Skeletal muscle satellite cell (primary cell): Measurements from ENCODE around the gene PLPPR1.
"Not testable (repeated sequence)": the region's sequence is repeated elsewhere in the genome, so short reads cannot be mapped to it uniquely, and the experiment has no call there.

ENCODE experiments used
- H3K27me3 ChIP-seq: 2 replicates; pipeline ENCODE4 v1.7.0; 2013; ENCODE audit warnings: low read length; ENCODE audit not compliant: control insufficient read depth, insufficient read depth
- H3K36me3 ChIP-seq: 2 replicates; pipeline ENCODE4 v1.7.0; 2013; ENCODE audit warnings: mild to moderate bottlenecking, control low read depth, low read length; ENCODE audit not compliant: insufficient read depth
- H3K4me1 ChIP-seq: 2 replicates; pipeline ENCODE4 v1.7.0; 2013; ENCODE audit warnings: low read length; ENCODE audit not compliant: control insufficient read depth, insufficient read depth
- H3K4me2 ChIP-seq: 2 replicates; pipeline ENCODE4 v1.7.0; 2013; ENCODE audit warnings: mild to moderate bottlenecking, low read length
- H3K4me3 ChIP-seq: 2 replicates; pipeline ENCODE4 v1.7.0; 2013; ENCODE audit warnings: low read length
- H3K9ac ChIP-seq: 2 replicates; pipeline ENCODE4 v1.7.0; 2013; ENCODE audit warnings: mild to moderate bottlenecking, low read depth, low read length, moderate library complexity
- H3K9me3 ChIP-seq: replicated peaks from 2 replicates; pipeline ENCODE4 v1.7.0; 2013; ENCODE audit warnings: mild to moderate bottlenecking, control low read depth, low read length

The PLPPR1 gene

DNA sequence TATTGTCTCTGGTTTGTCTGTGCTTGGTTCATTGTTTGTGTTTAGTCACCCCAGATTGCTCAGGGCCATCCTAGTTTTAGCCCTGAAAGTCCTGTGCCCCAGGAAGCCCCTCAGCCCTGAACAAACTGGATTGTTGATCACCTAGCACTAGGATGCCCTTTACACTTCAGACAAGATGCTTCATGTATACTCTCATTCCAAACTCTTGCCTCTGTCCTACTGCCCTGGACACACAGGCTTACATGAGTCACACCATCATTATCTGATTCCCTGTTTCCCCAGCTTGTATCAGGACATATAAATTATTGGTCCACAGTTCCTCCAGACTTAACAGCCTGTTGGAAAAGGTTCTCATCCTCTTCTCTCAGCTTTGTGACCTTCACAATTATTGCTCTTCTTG lies 236.2 kb downstream of the PLPPR1 start:
- H3K4me3 ChIP-seq, result no peak overlapping the region
- H3K36me3 ChIP-seq, result no peaks in the 10 kb centered on the region
- H3K9ac ChIP-seq, result no peak overlapping the region
- H3K27me3 ChIP-seq, result no peaks in the 10 kb centered on the region
- no peaks in the 10 kb centered on the region for H3K9me3 ChIP-seq
- H3K4me1 ChIP-seq, result no peaks in the 10 kb centered on the region
- H3K4me2 ChIP-seq, result no peak overlapping the region

- Histone ChIP-seq H3K27me3 (no peaks in the 10 kb centered on the region), H3K4me3 (no peak overlapping the region), H3K9me3 (no peaks in the 10 kb centered on the region), H3K4me1 (no peaks in the 10 kb centered on the region), H3K4me2 (no peak overlapping the region), H3K36me3 (no peaks in the 10 kb centered on the region), H3K9ac (no peak overlapping the region)
These were observed 236.7 kb downstream of the PLPPR1 start for GRCh38 chr9:101265261-101265660.

DNA sequence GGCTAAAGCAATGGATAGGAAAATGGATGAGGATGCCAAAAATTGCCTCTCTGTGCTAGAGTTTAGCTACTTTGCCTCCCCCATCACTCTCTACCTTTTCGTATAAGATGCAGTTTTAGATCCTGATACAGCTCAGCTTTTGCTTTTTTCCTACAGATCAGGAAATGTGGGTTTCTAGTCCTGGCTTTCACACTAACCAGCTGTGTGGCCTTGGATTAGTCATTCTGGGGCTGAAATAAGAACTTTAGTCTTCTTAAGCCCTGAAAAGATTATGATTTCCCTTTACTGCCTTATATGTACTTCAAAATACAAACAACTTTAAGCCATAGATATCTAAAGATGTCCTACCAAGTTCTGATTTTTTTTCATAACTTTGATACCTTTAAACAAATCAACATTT lies 239.9 kb downstream of the PLPPR1 start:
- no peak overlapping the region for H3K4me3 ChIP-seq
- H3K4me1 ChIP-seq, result no peaks in the 10 kb centered on the region
- H3K9ac ChIP-seq, result no peak overlapping the region
- H3K9me3 ChIP-seq, result no peaks in the 10 kb centered on the region
- no peaks in the 10 kb centered on the region for H3K27me3 ChIP-seq
- H3K36me3 ChIP-seq, result no peaks in the 10 kb centered on the region
- H3K4me2 ChIP-seq, result no peak overlapping the region

GRCh38 chr9:101269591-101270283 lies 241.2 kb downstream of the PLPPR1 start:
- H3K4me1 ChIP-seq, result no peaks in the 10 kb centered on the region
- no peak overlapping the region for H3K4me3 ChIP-seq
- no peak overlapping the region for H3K9ac ChIP-seq
- no peaks in the 10 kb centered on the region for H3K36me3 ChIP-seq
- H3K4me2 ChIP-seq, result no peak overlapping the region
- H3K9me3 ChIP-seq, result no peaks in the 10 kb centered on the region
- H3K27me3 ChIP-seq, result no peaks in the 10 kb centered on the region

- Histone ChIP-seq H3K4me3 (no peak overlapping the region), H3K27me3 (no peaks in the 10 kb centered on the region), H3K4me1 (no peaks in the 10 kb centered on the region), H3K4me2 (no peak overlapping the region), H3K9me3 (no peaks in the 10 kb centered on the region), H3K36me3 (no peaks in the 10 kb centered on the region), H3K9ac (no peak overlapping the region)
These were observed 241.8 kb downstream of the PLPPR1 start for GRCh38 chr9:101270302-101270701.

DNA sequence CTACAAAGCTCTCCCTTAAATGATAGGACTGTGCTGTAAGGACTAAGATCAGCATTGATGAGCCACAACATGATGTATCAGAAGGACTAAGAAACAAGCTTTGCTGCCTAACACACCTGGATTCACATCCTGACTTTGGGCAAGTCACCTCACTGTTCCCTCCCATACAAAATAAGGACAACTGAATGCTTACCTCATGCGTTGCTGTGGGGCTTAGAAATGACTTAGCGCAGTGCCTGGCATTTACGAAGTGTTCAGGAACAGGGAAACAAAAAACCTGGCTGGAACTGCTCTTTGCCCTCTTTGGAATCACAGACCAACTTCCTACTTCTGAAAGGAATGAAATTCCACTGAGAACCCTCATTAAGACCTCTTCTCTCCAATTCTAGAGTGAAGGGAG lies 242.6 kb downstream of the PLPPR1 start:
- Histone ChIP-seq H3K9ac (no peak overlapping the region), H3K36me3 (no peaks in the 10 kb centered on the region), H3K4me2 (no peak overlapping the region), H3K4me3 (no peak overlapping the region), H3K4me1 (no peaks in the 10 kb centered on the region), H3K27me3 (no peaks in the 10 kb centered on the region), H3K9me3 (no peaks in the 10 kb centered on the region)

GRCh38 chr9:101274971-101275768 lies 246.6 kb downstream of the PLPPR1 start:
- Histone ChIP-seq H3K27me3 (no peaks in the 10 kb centered on the region), H3K4me3 (no peak overlapping the region), H3K4me1 (no peaks in the 10 kb centered on the region), H3K4me2 (no peak overlapping the region), H3K9me3 (no peaks in the 10 kb centered on the region), H3K9ac (no peak overlapping the region), H3K36me3 (no peaks in the 10 kb centered on the region)

- no peaks in the 10 kb centered on the region for H3K27me3 ChIP-seq
- no peak overlapping the region for H3K9ac ChIP-seq
- H3K4me1 ChIP-seq, result no peaks in the 10 kb centered on the region
- no peaks in the 10 kb centered on the region for H3K36me3 ChIP-seq
- no peaks in the 10 kb centered on the region for H3K9me3 ChIP-seq
- H3K4me2 ChIP-seq, result no peak overlapping the region
- no peak overlapping the region for H3K4me3 ChIP-seq
These were observed 247.3 kb downstream of the PLPPR1 start for GRCh38 chr9:101275769-101276250.

DNA sequence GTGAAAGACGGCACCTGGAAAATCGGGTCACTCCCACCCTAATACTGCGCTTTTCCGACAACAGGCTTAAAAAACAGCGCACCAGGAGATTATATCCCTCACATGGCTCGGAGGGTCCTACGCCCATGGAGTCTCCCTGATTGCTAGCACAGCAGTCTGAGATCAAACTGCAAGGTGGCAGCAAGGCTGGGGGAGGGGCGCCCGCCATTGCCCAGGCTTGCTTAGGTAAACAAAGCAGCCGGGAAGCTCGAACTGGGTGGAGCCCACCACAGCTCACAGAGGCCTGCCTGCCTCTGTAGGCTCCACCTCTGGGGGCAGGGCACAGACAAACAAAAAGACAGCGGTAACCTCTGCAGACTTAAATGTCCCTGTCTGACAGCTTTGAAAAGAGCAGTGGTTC lies 262.5 kb downstream of the PLPPR1 start:
- H3K36me3 ChIP-seq, H3K27me3 ChIP-seq, H3K4me2 ChIP-seq, H3K4me1 ChIP-seq, H3K9me3 ChIP-seq, H3K4me3 ChIP-seq, H3K9ac ChIP-seq: not testable (repeated sequence)

DNA sequence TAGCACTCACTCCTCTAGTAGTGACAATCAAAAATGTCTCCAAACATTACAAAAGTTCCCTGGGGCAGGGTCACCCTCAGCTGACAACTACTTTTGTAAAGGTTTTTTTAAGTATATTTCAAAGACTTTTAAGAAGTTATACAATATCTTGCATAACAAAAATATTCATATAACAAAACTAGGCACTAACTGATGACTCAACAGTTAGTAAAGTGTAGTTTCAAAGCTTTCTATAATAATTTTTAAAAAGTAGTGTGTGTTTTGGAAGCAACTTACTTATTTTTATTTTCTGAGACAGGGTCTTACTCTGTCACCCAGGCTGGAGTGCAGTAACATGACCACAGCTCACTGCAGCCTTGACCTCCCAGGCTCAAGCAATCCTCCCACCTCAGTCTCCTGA lies 271.4 kb downstream of the PLPPR1 start:
- no peaks in the 10 kb centered on the region for H3K36me3 ChIP-seq
- H3K9me3 ChIP-seq, result no peaks in the 10 kb centered on the region
- no peaks in the 10 kb centered on the region for H3K27me3 ChIP-seq
- no peak overlapping the region for H3K4me2 ChIP-seq
- H3K9ac ChIP-seq, result no peak overlapping the region
- no peaks in the 10 kb centered on the region for H3K4me1 ChIP-seq
- no peak overlapping the region for H3K4me3 ChIP-seq

DNA sequence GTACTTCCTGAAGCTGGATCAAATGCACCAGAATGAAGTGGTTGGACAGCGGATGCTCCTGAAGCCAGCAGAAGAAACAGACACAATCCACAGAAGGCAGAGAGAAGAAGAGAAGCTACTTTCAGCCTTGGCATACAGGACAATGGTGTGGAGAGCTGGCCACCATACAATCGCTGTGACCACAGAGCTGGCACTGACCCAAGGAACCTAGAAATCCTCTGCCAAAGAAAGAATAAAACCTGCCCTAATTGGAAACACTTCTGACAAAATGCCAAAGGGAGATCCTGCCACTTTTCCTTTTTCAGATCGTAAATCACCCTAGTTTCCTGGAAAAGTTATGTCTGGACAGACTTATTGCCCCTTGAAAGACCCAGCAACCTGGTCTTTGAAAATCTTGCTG lies 278.5 kb downstream of the PLPPR1 start:
- Histone ChIP-seq H3K9me3 (no peaks in the 10 kb centered on the region), H3K27me3 (peaks cover 9% of the 10 kb centered on the region), H3K4me3 (no peak overlapping the region), H3K36me3 (no peaks in the 10 kb centered on the region), H3K4me1 (no peaks in the 10 kb centered on the region), H3K4me2 (no peak overlapping the region), H3K9ac (no peak overlapping the region)
